Superior temporal gyrus (tissue), 1 donor: ENCODE measurements around the gene GON7.
"Not testable (repeated sequence)": the region's sequence is repeated elsewhere in the genome, so short reads cannot be mapped to it uniquely, and the experiment has no call there.

Source experiments
- DNase-seq: peaks from one replicate; pipeline ENCODE4 v3.0.0-alpha.2; 2016; ENCODE audit errors: extremely low spot score

Gene GON7, protein sequence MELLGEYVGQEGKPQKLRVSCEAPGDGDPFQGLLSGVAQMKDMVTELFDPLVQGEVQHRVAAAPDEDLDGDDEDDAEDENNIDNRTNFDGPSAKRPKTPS

DNA sequence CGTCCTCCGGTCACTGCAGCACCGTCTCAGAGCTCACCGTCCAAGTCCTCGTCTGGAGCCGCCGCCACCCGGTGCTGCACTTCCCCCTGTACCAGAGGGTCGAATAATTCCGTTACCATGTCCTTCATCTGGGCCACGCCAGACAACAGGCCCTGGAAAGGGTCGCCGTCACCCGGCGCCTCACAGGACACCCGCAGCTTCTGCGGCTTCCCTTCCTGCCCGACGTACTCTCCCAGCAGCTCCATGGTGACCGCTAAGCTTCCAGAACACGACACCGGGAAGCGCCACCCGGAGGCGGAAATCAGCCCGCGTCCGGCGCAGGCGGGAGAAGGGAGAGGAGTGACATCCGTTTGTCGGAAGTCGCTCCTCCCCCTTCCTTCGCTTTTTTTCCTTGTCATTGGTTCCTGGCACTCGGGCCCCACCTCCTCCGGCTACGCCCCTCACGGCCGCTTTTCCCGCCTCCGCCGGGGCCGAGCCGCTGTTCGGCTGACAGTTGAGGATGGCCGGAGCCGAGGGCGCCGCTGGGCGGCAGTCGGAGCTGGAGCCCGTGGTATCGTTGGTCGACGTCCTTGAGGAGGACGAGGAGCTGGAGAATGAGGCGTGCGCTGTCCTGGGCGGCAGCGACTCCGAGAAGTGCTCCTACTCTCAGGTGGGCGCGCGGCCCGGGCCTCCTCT, at the start of gene GON7, which contains the start of gene UBR7:
TSS of gene GON7 (minus strand) at position 273 of the 675 bp plus-strand sequence. CDS start at position 245, 28 bp downstream.
TSS of gene UBR7 (plus strand) at position 464 of the 675 bp plus-strand sequence. CDS start at position 500, 36 bp downstream.
- DNase-seq = peak; percentile 99

DNA sequence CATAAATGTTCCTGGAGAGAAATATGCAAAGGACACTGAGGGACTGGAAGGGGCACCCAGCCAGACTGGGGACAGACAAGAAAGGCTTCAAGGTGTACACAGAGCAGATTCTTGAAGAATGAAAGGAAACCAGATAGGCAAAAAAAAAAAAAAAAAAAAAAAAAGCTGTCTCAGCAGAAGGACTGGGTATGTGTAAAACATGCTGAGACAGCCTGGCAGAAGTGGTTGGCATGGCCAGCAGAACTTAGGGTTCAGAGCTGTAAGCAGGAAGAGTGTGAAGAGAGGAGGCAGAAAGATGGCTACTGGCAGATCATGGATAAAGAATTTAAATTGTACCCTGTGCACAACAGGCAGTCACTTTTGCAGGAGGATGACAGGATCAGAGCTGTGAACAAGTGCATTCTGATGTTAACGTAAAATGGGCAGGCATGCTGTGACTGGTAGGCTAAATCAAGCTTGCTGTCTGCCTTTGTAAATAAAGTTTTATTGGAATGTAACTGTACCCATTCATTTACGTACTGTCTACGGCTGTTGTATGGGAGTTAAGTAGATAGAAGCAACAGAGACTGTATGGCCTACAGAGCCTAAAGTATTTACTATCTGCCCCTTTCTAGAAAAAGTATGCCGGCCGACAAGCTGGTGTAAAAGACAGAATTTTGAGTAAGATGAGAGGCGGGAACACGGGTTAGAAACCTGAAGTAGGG, 42.4 kb upstream of the GON7 start:
- no peak for DNase-seq

DNA sequence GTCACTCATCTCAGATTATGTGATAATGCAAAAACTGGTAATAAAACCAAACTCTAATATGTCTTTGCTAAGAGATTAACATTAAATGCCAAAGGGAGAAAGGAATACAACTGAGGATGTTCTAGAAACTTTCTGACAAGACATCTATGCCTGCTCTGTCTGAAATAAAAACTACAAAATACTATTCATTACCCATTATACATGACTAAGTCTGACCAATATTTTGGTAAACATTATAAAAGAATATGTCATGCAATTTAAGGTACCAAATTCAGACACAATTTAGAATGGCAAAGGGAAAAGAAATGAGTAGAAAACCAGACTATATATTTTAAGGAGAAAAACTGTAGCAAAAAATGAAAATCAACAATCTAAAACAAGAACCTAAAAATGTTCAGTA, 39.7 kb upstream of the GON7 start:
- no peak for DNase-seq

DNA sequence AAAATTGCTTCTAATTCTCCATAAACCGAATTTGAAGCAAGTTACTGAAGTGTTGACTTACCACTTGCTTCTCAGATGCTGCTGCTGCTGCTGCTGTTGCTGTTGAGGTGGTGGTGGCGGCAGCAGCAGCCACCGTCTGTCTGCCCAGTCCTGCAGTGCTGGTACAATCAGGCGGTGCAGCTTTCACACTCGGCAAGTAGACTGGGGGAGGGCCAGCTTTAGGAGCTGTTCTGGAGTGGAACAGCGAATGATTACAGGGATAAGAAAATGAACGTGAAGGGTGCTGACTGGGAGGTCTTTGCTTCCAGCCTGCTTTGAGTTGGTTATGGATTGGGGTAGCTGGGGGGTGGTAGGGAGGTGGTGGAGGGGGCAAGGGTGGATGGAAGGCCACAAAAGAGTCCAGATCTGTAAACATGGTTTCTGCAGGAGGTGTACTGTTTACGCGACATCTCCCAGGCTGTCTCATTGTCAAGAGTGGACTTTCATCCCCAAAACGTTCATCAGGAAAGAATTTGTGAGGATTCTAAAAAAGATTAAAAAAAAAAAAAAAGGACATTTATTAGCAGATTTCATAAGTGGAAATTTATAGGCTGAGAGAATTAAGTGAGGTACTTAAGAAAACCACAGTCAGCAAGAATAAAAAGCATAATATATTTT, 39.0 kb upstream of the GON7 start:
- DNase-seq = no peak

DNA sequence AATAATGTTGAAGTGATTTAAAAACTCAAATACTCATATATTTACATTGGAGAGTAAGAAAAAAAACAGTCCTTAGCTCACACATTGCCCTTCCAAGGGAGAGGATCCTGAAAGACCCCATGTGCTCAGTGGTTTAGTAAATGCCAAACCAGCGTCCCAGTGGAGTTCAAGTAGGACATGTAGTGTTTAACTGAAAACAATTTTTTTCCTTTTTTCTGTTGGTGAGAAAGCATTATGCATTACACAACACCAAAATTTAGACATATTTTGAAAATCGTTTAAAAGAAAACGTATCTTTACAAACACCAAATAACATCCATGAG, 33.8 kb upstream of the GON7 start:
- DNase-seq = no peak

DNA sequence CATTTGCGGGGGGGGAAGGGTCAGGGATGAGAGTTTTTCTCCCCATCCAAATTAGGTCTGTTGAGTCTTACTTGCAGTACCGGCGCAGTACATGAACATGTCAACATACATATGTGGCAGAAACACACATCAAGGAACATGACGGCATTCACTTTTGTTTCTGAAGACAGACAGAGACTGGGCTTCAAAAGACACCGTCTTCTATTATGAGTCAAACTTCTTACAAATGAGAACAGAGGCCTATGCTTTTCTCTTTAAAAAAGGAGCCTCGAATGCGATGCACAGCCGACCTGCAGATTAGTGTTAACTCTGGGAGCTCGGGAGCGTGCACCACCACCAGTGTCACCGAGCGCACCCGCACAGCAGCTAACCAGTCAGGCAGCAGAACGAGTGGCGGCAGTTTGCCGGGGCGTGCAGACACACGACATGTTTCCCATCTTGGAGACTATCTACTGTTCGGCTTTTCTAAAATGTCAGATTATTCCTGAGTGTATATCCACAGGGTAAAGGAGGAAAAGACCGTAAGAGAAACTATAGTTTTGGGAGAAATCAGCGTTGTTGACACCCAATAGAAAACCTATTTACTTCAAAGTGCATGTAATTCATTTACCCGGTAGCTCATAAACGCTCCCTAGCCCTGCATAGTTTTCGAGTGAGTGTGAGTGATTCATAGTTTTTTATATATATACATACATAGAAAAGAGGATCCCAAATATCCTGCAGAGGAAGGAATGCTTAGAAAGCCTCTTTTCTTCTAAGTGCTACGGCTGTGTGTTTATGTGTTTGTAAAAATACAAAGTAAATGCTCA, 33.2 kb upstream of the GON7 start:
- no peak for DNase-seq

DNA sequence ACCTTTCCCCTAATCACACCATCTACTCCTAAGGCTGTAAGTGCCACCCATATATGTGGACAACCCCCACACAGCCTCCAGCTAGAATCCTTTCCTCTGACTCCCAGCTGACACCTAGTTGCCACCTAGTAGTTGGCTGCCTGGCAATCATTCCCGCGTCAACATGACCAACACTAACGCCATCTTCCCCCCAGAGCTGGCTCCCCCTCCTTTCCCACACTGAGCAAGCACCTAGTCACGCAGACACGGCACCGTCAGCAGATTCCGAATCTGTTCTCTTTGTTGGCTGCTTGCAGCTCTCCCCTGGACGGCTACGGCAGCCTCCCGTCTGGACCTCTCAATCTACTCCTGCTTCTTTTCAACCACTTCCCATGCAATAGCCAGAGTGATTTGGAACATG, 27.9 kb upstream of the GON7 start:
- DNase-seq = no peak

DNA sequence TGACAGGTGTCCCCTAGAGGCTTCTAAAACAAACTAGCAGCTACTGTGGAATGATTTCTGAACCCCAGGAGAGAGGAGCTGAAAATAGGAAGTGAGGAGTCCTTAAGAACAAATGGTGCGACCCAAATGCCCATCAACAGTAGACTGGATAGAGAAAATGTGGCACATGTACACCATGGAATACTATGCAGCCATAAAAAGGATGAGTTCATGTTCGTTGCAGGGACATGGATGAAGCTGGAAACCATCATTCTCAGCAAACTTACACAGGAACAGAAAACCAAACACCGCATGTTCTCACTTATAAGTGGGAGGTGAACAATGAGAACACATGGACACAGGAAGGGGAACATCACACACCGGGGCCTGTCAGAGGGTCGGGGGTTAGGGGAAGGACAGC, 26.2 kb upstream of the GON7 start:
- not testable (repeated sequence) for DNase-seq

DNA sequence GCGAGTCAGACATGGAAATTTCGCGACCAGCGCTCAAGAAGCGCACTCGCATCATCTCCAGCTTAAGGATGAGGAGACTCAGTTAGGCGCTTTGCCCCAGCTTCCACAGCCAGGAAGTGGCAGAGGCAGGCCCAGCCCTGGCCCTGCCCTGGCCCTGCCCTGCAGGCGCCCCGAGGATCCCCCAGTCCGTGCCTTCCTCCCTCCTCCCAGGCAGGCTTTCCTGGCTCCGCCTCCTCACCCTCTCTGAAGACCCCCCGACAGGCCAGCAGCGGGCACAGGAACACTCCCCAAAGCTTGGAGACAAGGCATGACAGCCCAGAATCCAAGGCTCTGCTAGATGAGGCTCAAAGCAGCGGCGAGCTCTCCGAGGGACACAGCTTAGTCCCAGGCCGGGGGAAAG, 25.3 kb upstream of the GON7 start:
- no peak for DNase-seq

DNA sequence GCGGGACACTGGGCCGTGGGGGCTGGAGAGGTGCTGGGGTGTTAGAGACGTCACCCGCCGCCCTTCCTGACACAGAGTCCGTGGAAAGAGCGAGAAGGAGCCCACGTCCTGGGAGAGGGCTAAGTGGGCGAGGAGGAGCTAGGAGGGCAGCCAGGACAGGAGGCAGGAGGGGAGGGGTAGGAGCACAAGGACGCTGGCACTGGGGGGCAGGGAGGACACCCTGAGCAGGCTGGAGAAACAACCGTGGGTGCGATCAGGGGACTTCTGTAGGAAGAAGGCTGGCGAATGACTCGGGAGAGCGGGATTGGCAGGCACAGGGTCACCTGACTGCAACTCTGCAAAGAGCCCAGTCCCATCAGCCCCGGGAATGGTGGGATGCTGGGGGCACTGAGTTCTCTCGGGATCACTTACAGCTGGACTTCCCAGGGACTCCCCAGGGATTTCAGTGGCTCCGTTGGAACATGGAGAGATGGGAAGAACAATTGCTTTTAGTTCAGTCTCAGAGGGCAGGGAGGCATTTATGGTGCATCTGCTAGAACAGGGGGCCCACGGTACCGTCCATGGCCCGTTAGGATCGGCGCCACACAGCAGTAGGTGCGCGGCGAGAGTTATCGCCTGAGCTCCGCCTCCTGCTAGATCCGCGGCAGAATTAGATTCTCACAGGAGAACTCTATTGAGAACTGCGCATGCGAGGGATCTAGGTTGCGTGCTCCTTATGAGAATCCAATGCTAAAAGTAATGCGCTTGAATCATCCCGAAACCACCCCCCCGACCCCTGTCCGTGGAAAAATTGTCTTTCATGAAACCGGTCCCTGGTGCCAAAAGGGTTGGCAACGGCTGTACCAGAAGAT, 24.5 kb upstream of the GON7 start:
- DNase-seq = peak; percentile 56

DNA sequence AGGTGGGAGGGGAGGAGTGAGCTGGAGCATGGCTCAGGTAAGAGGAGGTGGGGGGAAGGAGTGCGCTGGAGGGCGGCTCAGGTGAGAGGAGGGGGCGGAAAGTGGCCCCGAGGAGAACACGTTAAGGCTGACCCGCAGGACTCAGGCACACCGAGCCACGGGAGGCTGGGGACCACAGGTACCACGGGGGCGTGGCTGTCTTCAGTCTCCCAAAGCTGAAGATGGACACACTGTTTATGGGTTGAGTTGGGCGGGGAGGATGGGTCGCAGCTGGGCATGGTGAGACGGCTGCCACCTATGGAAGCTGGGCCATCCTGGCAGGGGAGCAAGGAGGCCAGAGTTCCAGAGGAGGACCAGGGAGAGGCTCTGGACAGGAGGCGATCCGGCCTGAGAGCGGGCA, 23.7 kb upstream of the GON7 start:
- DNase-seq = no peak

DNA sequence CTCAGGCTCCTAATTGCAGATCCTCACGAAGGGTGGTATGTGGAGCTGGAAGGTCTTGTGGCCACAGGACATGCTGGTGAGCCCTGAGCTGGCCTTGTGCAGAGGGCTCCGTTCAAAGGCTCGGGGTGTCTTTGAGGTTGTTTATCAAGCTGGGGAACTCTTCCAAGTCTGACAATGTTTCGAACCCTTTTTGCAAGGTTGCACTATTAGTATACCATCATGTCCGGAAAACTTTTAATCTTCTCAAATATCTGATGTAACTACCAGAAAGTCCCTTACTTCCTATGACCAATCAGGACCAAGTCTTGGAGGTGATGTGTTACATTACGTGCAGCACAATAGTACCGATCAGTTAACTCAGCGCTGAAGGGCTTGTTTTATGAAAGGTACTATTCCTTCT, 21.7 kb upstream of the GON7 start:
- DNase-seq = no peak

- DNase-seq = no peak
Observed at GRCh38 chr14:93223565-93223964, 16.7 kb upstream of the GON7 start.

GRCh38 chr14:93220509-93220908, 13.6 kb upstream of the GON7 start:
- no peak for DNase-seq

GRCh38 chr14:93219103-93219726, 12.3 kb upstream of the GON7 start:
- DNase-seq = peak; percentile 59

DNA sequence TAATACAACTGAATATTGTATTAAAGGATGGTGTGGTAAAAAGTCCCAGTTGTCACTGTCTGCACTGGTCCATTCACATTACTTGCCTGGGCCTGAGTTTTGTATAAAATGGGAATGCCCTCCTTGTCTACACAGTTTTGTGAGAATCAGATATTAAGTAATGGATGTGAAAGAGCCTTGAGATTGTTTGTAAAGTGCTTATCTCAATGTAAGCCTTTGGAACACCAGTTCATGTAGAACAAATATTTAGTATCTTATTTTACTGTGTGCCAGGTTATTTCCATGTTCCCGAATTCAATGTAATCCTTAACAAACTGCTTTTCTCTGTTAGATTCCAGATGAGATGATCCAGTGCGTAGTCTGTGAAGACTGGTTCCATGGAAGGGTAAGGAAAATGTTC, 7.7 kb upstream of the GON7 start:
- DNase-seq = no peak

DNA sequence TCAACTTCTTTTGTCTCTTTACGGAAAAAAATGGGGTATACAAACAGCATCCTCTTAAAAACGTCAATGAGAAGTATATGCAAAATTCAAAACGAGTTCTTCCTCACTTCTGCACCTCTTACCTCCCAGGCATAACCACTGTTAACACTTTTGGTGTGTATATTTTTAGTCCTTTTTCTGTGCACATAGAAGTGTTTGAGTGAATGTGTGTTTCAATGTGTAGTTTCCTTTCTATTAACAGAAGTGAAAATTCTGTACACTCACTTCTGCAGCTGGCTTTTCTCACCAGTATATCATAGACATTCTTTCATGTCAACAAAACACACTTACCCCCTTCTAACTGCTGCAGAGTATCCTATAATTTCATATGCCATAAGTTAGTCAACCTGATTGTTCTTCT, 5.6 kb upstream of the GON7 start:
- no peak for DNase-seq

- DNase-seq = peak; percentile 54
Observed at GRCh38 chr14:93207468-93208308, 823 bp upstream of the GON7 start.

GRCh38 chr14:93201155-93201704, 5.6 kb downstream of the GON7 start:
- DNase-seq = no peak
